Fibroblast of villous mesenchyme (primary cell): ENCODE results near the gene PRSS56. TPM values are rescaled to one million over a fixed set of nuclear protein-coding genes. Genes with fewer than 3 reads are reported as not detected.

Experiments
- DNase-seq: peaks from one replicate; pipeline ENCODE4 v3.0.0-alpha.2; 2010; ENCODE audit warnings: low read depth
- H3K4me3 ChIP-seq: 2 replicates; pipeline ENCODE4 v1.5.1; 2011; ENCODE audit warnings: low read depth, mild to moderate bottlenecking, low read length
- CTCF ChIP-seq: IDR thresholded peaks from 2 replicates; pipeline ENCODE4 v1.5.1; 2012; ENCODE audit warnings: low read depth, mild to moderate bottlenecking, low read length; ENCODE audit not compliant: insufficient read depth
- total RNA-seq: library from RNA; depleted of rRNA; stranded (reverse); fragments of >200 nt; gene quantifications from 2 replicates; pipeline ENCODE4 v1.2.3, GENCODE V29; 2012

PRSS56 gene
- total RNA-seq, 1 donor = not detected

GRCh38 chr2:232538671-232539070 is 18.5 kb downstream of the PRSS56 start:
- TF ChIP-seq CTCF = no peak
- H3K4me3 ChIP-seq = no peak overlapping the region
- no peak for DNase-seq

- no peak for TF ChIP-seq CTCF
- DNase-seq = no peak
- no peak within 1 kb of the TSS for H3K4me3 ChIP-seq
These were observed 19.4 kb downstream of the PRSS56 start, which contains the start of gene CHRNG for GRCh38 chr2:232539298-232540231. CHRNG (plus strand) TSS chr2:232539692; CDS start chr2:232539748, 56 bp downstream.

- H3K4me3 ChIP-seq = no peak overlapping the region
- no peak for TF ChIP-seq CTCF
- DNase-seq = no peak
These were observed 20.4 kb downstream of the PRSS56 start for GRCh38 chr2:232540441-232541041.

GRCh38 chr2:232541195-232541960 is 21.2 kb downstream of the PRSS56 start:
- no peak for TF ChIP-seq CTCF
- no peak overlapping the region for H3K4me3 ChIP-seq
- no peak for DNase-seq

GRCh38 chr2:232541961-232542714 is 21.9 kb downstream of the PRSS56 start:
- no peak overlapping the region for H3K4me3 ChIP-seq
- no peak for TF ChIP-seq CTCF
- DNase-seq = no peak
